HG03196 (cell line): ENCODE measurements around the gene SCGB2A2.

ENCODE experiments used
- ATAC-seq: cut with Tn5 transposase; IDR thresholded peaks from one replicate; pipeline ENCODE4 v1.9.1; 2021; ENCODE audit not compliant: unreplicated experiment

The SCGB2A2 gene

GRCh38 chr11:62298975-62299374 lies 29.0 kb downstream of the SCGB2A2 start, which contains the start of gene SCGB1D4:
Gene SCGB1D4 (minus strand): TSS chr11:62299075. CDS start chr11:62299010, 65 bp downstream.
- no peak for ATAC-seq

GRCh38 chr11:62306227-62306626 lies 36.3 kb downstream of the SCGB2A2 start:
- no peak for ATAC-seq

- no peak for ATAC-seq
Observed at GRCh38 chr11:62307950-62308349, 38.0 kb downstream of the SCGB2A2 start.

- no peak for ATAC-seq
Observed at GRCh38 chr11:62309991-62310390, 40.0 kb downstream of the SCGB2A2 start.

GRCh38 chr11:62315431-62315830 lies 45.5 kb downstream of the SCGB2A2 start:
- ATAC-seq: no peak

GRCh38 chr11:62322524-62322923 lies 52.6 kb downstream of the SCGB2A2 start:
- ATAC-seq: no peak
